GM19099 (cell line): Measurements from ENCODE around the gene SOCS3.
A peak's percentile ranks its signal among the peaks of the same experiment; 100 is the strongest.

Source experiments
- POLR2A ChIP-seq: IDR thresholded peaks from 3 replicates; pipeline ENCODE4 v1.6.1; 2011; ENCODE audit warnings: low read depth; ENCODE audit not compliant: insufficient read length; ENCODE audit errors: extremely low read depth

SOCS3 gene

DNA sequence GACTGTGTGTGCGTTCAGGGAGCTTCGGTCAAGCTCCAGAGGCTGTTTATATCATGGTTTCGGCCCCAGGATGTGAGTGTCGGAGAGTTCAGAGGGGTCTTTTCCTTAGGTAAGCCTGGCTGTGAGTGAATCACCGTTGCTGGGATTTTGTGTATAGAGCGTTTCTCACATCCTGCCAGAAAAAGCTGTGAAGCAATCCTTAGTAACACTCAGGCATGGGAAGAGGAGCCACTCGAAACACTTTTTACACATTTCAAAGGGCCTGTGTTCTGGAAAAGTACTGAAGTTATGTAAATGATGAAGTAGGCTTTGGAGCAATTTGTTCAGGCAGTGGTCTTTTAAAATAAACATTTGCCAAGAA, 19.2 kb upstream of the SOCS3 start:
- TF ChIP-seq POLR2A: no peak

DNA sequence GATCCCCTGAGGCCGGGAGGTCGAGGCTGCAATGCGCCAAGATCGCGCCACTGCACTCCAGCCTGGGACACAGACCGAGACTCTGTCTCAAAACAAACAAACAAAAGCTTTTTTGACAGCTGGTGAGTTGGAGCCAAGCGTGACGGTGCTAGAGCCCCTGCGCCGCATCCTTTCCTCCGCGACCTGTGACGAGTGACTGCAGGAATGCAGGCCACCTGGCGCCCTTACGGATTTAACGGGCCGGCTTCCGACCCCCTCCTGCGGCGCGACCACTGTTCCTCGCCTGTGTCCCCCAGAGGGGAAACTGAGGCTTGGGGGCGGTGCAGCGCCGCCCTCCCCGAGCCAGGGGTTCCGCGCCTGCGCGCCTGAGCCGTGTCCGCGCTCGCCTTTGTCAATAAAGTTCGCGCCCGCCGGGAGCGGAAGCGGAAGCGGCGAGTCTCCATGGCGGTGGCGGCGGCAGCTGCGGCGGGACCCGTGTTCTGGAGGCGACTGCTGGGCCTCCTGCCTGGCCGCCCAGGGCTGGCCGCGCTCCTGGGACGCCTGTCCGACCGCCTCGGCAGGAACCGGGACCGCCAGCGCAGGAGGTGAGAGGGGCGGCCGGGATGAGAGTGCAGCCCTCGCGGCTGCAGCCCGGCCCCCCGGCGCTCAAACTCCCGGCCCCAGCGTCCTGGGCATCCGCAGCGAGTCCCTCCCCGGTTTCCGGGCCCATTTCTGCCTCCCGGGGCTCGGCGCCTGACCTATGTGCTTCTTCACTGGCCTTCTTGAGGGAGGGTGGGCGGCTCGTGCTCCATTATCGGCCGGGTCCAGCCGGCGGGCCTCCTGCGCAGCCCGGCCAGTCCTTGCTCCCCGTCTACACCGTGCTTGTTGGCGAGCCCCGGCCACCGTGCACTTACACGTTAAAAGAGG, 18.6 kb upstream of the SOCS3 start, which contains the start of gene PGS1:
TSS of gene PGS1 (plus strand) at position 425 of the 906 bp plus-strand sequence. CDS start at position 442, 17 bp downstream.
- TF ChIP-seq POLR2A: peak; percentile 75

DNA sequence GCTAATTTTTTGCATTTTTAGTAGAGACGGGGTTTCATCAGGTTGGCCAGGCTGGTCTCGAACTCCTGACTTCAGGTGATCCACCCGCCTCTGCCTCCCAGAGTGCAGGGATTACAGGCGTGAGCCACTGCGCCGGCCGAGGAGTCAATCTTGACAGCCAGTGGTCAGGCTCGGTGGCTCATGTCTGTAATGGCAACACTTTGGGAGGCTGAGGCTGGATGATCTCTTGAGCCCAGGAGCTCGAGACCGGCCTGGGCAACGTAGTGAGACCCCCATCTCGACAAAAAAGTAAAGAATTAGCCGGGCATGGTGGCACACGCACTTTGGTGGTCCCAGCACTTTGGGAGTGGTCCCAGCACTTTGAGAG, 18.0 kb upstream of the SOCS3 start:
- TF ChIP-seq POLR2A: no peak

DNA sequence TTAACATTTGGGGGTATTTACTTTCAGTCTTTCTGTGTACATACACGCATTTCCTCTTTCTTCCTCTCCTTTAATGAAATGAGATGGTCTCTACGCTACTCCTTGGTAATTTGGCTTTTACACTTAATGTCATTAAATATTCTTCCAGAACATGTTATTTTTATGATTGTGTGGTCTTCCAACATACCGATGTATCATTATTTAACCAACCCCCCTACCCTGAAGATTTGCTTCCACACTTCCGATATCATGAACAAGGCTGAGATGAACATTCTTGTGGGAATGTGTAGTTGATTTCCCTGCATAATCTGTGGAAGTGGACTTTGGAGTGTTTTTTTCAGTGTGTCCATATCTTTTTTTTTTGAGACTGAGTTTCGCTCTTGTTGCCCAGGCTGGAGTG, 16.3 kb upstream of the SOCS3 start:
- no peak for TF ChIP-seq POLR2A

DNA sequence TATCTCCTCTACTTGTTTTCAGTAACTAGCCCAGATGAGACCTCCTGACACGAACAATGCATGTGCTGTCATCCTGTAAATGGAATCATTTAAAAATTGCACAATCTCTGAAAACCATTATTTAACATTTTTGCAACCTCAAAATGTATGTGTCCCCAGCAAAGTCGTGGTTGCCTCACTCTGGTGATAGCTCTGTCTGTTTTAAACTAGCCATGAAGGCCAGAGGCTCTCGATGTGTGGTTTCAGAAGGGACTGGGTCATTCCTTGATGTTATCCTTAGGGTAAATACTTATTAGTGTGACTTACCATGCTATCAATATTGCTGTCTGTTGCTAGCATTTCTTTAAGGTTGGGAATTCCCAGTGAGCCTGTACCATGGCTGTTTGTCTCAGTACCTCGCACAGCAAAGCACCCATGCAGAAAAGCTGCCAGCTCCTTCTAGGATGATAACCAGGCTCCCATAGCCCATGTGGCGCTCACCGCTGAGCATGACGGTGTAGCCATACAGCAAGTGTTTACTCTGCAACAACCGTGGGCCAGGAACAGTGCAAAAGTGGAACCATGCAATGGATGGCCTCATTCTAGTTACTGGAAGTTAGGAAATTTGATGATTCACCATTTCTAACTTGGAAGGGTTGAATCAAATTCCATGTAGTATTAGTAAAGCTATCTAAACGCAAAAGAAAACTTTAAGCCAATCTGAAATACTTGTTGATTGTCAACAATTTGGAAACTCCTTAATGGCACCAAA, 15.7 kb upstream of the SOCS3 start:
- TF ChIP-seq POLR2A: no peak

DNA sequence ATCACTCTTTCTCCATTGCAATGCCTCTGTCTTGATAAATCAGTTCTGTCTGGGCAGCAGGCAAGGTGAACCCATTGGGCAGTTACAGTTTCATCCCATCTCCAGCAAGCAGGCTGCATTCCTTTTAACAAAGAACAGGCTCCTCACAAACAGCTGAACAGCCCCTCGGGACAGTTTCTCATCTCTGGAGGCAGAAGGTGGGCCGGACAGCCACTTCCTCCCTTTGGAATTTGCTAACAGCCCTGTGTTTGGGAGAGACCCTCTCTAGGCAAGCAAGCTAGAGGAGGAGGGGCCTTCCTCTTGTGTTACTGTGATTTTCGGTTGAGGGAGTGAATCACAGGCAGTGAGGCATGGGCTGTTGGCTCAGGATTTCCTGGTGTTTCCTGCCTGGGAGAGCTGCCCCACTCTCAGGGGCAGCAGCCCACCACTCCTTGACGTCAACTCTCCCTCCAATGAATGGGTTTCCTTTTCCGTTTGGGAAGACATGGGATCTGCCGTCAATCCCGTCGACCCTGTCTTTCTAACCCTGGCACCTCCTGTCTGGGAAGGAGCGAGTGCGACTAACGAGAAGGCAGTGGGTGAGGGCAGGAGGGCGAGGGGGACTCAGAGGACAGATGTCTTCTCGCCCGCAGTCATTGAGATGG, 14.9 kb upstream of the SOCS3 start:
- no peak for TF ChIP-seq POLR2A

DNA sequence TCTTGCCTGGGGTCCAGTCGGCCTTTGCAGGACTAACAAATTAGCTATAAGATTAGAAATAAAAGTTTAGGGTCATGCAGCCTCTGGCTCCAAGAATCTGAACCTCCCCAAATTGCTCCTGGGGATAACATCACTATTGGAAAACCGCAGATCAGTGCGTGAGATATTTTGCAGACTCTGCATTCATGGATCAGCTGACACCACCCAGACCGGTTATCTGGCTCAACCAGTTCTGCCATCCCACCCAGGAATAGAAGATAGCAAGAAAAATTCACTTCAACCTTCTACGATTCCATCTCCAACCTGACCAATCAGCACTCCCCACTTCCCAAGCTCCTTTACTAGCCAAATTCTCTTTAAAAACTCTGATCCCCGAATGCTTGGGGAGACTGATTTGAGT, 14.3 kb upstream of the SOCS3 start:
- no peak for TF ChIP-seq POLR2A

DNA sequence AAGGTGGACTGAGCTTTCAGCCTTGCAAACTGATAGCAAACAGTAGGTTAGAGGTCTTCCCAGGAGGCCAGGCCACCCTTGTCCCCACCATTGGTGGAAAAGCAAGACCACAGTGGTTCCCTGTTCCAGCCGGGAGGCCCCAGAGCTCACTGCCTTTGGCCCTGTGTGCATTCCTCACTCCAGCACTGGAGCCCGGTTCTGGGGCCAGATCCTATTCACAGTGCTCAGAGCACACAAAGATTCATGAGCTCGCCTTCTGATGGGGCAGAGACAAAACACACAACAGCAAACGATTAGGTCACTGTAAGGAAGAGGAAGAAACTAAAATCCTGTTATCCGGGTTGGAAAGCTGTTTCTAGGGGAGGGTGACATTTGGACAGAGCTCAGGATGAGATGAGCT, 13.0 kb upstream of the SOCS3 start:
- TF ChIP-seq POLR2A: no peak

DNA sequence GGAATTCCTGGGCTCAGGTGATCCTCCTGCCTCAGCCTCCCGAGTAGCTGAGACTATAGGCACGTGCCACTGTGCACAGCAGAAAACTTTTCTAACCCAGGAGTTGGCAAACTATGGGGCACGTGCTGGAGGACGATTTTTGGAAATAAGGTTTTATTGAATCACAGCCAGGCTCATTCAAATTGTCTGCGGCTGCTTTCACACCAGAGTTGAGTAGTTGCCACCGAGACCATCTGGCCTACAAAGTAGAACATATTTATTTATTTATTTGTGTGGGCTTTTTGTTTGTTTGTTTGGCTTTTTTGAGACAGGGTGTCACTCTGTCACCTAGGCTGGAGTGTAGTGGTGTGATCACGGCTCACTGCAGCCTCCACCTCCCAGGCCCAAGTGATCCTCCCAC, 11.2 kb upstream of the SOCS3 start:
- no peak for TF ChIP-seq POLR2A

DNA sequence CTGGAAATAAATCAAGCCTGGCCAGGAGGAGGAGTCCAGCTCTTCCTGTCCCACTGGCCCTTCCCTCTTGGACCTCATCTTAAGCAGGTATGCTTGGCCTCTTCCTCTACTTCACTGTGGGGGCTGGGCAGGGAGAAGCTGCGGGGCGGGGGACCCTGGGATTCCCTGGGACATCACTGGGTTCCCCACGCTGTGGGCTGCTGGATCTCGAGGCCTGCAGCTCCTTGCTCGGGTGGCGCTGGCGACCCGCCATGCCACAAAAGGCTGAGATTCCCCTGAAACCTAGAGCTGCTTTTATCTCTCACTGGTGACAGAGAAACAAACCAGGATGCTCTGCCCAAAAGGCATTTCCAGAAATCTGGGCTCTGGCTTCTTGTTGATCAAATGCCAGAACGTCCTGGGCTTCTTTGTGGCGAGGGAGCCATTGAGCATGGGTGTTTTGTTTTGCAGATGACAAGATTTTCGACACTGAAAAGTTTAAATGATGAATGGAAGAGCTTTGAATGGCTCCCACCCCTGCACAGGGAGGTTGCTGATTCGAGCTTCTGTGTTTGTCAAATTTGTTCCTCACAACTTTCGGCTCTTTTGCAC, 10.0 kb upstream of the SOCS3 start:
- TF ChIP-seq POLR2A: no peak

DNA sequence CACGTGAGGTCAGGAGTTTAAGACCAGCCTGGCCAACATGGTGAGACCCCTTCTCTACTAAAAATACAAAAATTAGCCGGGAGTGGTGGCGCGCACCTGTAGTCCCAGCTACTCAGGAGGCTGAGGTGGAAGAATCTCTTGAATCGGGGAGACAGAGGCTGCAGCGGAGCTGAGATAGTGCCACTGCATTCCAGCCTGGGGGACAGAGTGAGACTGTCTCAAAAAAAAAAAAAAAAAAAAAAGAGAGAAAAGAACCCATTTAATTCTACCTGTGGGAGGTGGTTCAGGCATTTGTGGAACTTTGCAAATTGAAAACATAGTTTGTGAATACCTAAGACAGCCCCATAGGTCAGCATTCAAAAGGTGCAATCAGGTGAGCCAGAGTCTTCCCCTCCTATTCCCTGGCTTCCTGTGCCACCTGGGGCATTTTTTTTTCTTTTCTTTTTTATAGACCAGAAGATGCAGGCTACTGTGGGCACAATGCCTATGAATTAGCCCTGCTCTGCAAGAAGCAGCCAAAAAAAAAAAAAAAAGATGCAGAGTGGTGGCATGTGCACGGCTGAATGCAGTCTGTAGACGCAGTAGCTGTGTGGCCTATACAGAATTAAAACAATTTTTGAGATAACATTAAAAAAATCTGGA, 9.1 kb upstream of the SOCS3 start:
- no peak for TF ChIP-seq POLR2A

DNA sequence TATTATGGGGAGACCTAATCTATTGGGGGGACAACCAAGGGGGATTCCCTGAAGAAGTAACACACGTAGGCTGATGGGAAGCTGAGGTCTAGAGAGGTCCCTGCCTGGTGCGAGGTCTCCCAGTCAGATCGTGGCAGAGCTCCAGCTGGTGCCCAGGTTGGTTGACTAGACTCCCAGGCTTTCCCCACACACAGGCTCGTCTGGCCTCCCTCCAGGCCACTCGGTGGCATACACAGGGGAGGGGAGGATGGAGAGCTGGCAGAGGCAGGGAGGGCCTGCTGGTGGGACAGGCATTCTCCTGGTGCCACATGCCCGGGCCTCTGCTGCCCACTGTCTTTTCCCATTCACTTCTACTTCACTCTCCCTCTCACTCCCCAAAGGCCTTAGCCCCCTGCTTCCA, 8.5 kb upstream of the SOCS3 start:
- no peak for TF ChIP-seq POLR2A

DNA sequence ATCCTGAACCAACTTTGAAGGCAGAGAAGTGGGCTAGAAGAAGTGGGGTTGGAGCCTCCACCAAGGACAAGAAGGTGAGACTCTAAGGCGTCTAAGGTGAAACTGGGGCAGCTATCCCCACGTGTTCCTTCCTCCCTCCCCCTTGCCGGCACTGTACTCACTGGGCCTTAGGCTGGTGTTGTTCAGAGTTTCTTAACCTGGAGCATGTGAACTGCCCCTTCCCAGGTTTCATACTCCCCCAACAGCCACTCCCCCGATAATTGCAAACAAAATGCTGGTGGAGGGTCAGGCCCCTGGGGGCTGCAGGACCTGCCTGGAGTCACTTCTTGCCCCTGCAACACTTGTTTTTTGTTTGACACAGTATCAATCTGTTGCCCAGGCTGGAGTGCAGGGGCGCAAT, 7.3 kb upstream of the SOCS3 start:
- TF ChIP-seq POLR2A: no peak

DNA sequence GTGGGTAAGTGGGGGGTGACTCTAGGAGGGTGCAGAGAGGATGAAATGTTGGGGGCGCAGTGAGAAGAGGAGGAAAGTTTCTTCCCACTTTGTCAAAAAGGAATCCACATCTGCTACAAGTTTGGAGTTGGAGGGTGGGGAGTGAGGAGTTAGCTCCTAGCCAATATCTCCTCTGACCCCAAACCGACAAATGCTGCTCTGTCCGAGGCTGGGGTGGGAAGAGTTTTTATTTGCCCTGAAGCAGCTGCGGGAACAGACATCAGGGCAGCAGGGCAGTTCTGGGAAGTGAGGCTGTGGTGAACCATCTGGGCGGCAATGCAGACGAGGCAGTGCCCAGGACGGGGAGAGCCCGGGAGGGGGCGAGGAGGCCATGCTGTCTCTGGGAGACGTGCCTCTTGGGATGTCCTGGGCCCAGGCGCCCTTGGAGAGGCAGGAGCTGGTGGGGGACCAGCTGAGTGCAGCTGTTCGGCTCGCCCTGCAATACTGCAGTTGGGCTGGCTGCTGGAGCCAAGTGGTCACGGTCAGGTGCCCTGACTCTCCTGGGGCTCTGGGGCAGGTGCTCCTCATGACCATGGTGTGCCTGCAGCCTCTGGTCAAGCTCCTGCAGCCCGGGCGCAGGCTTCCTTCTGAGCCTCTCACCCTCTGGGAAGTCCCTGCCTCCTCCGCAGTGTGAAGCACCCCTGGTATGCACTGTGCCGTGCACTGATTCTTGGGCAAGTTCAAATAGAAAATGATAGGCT, 6.4 kb upstream of the SOCS3 start:
- TF ChIP-seq POLR2A: no peak
